Measurements from ENCODE around the gene ALDH18A1.
A peak's percentile ranks its signal among the peaks of the same experiment; 100 is the strongest.

ALDH18A1 gene

GRCh38 chr10:95566136-95566535 is 90.4 kb downstream of the ALDH18A1 start:
- FAIRE-seq, result no peak
- DNase-seq (ENCODE audit: insufficient read length, low spot score), result no peak
- no peak for TF ChIP-seq CTCF (IDR thresholded peaks at IDR 0.05; ENCODE audit: insufficient read depth, missing control alignments)

- no peak for TF ChIP-seq CTCF (IDR thresholded peaks at IDR 0.05; ENCODE audit: insufficient read depth, missing control alignments)
- no peak for FAIRE-seq
- no peak for DNase-seq (ENCODE audit: insufficient read length, low spot score)
These were observed 91.2 kb downstream of the ALDH18A1 start for GRCh38 chr10:95565336-95565735.

GRCh38 chr10:95564291-95564690 is 92.2 kb downstream of the ALDH18A1 start:
- DNase-seq (ENCODE audit: insufficient read length, low spot score), result no peak
- no peak for FAIRE-seq
- no peak for TF ChIP-seq CTCF (IDR thresholded peaks at IDR 0.05; ENCODE audit: insufficient read depth, missing control alignments)

GRCh38 chr10:95562341-95562965 is 94.1 kb downstream of the ALDH18A1 start:
- FAIRE-seq (no peak), DNase-seq (ENCODE audit: insufficient read length, low spot score) (no peak)
- TF ChIP-seq CTCF (IDR thresholded peaks at IDR 0.05; ENCODE audit: insufficient read depth, missing control alignments), result no peak

- TF ChIP-seq CTCF (IDR thresholded peaks at IDR 0.05; ENCODE audit: insufficient read depth, missing control alignments), result no peak
- no peak for FAIRE-seq
- DNase-seq (ENCODE audit: insufficient read length, low spot score), result no peak
These were observed 94.7 kb downstream of the ALDH18A1 start for GRCh38 chr10:95561864-95562177.

- FAIRE-seq, result no peak
- TF ChIP-seq CTCF (IDR thresholded peaks at IDR 0.05; ENCODE audit: insufficient read depth, missing control alignments), result no peak
- peak; percentile 97 for DNase-seq (ENCODE audit: insufficient read length, low spot score)
These were observed 95.2 kb downstream of the ALDH18A1 start, which contains the start of gene SORBS1 for GRCh38 chr10:95561177-95561863. TSS of gene SORBS1 (minus strand) at chr10:95561371. CDS start at chr10:95441135, 120,236 bp downstream.

All from D721Med (cell line).